H1 (cell line): ENCODE results near the gene OMP. TPM values are rescaled to one million over a fixed set of nuclear protein-coding genes. Genes with fewer than 3 reads are reported as not detected.

Experiments
- BCL11A ChIP-seq, 2 experiments: IDR thresholded peaks; one replicate each; pipeline ENCODE4 v1.6.1; 2011; ENCODE audit warnings: low read depth in 2 of 2, low read length in 2 of 2, mild to moderate bottlenecking in 2 of 2
- CHD1 ChIP-seq: IDR thresholded peaks from 2 replicates; pipeline ENCODE4 v1.6.1; 2012; ENCODE audit warnings: low read depth, low read length, improper control_type of control experiment
- CHD7 ChIP-seq: fragments of 300-600 bp; sonication (generic); IDR thresholded peaks from 2 replicates; pipeline ENCODE4 v1.7.1; 2012; ENCODE audit warnings: low read length, moderate library complexity, mild to moderate bottlenecking, inconsistent platforms; ENCODE audit not compliant: insufficient replicate concordance
- CREB1 ChIP-seq: IDR thresholded peaks from 2 replicates; pipeline ENCODE4 v1.6.1; 2012; ENCODE audit warnings: inconsistent platforms
- GTF2F1 ChIP-seq: IDR thresholded peaks from 2 replicates; pipeline ENCODE4 v1.6.1; 2012; ENCODE audit warnings: low read depth, low read length, improper control_type of control experiment, borderline replicate concordance
- KDM1A ChIP-seq: fragments of 200-600, 300-600 bp; sonication (generic); IDR thresholded peaks from 2 replicates; pipeline ENCODE4 v1.7.1; 2016; ENCODE audit warnings: mild to moderate bottlenecking, low read length, borderline replicate concordance
- KDM5A ChIP-seq: fragments of 200-600 bp; IDR thresholded peaks from 2 replicates; pipeline ENCODE4 v1.7.1; 2012; ENCODE audit warnings: mild to moderate bottlenecking, low read length, inconsistent platforms, mixed read lengths
- MAX ChIP-seq: IDR thresholded peaks from 2 replicates; pipeline ENCODE4 v1.6.1; 2012; ENCODE audit warnings: inconsistent platforms
- NANOG ChIP-seq: IDR thresholded peaks from 2 replicates; pipeline ENCODE4 v1.6.1; 2011; ENCODE audit warnings: low read length, low read depth, mild to moderate bottlenecking, inconsistent platforms; ENCODE audit not compliant: insufficient read depth, poor library complexity, severe bottlenecking
- POLR2A ChIP-seq, 2 experiments: IDR thresholded peaks; 1 replicate in 1 of 2; 2 replicates in 1 of 2; pipeline ENCODE4 v1.6.1; 2011; ENCODE audit warnings: low read depth in 2 of 2, low read length in 2 of 2, mild to moderate bottlenecking in 2 of 2; ENCODE audit errors: control extremely low read depth in 1 of 2
- SIN3A ChIP-seq, 2 experiments: IDR thresholded peaks in 1 of 2; conservative IDR thresholded peaks in 1 of 2; 2 replicates each; pipeline ENCODE4 v1.6.1; 2011 to 2012; ENCODE audit warnings: low read length in 2 of 2, improper control_type of control experiment in 1 of 2, low read depth in 1 of 2, mild to moderate bottlenecking in 1 of 2
- polyA plus RNA-seq, 7 experiments: library from polyadenylated mRNA; depleted of rRNA in 3 of 7; stranded (reverse) in 5 of 7; unstranded in 2 of 7; fragments of >200 nt in 5 of 7; fragments of 200-250 nt in 2 of 7; gene quantifications; 1 replicate in 5 of 7; 2 replicates in 1 of 7; 4 replicates in 1 of 7; pipeline versions ENCODE4 v1.2.1 to v1.2.3, GENCODE V29; 2011 to 2013; ENCODE audit warnings: missing spikeins in 2 of 7, mixed read lengths in 2 of 7
- total RNA-seq: library from RNA; stranded (reverse); fragmentation: NEBNext Ultra II Directional; extraction: Animal tissue kit (Norgen Biotek cat#: 25700); gene quantifications from 2 replicates; pipeline ENCODE4 v1.2.1, GENCODE V29; 2021

OMP gene
- total and polyA plus RNA-seq, 2 of the 8 experiments (the other 6 are each of a cell fraction or from before 2014, with no cell fraction given) = not detected

GRCh38 chr11:77147668-77148321 lies 45.2 kb downstream of the OMP start (continued):
- TF ChIP-seq CREB1 (peak; percentile 10; the same call in 1 of the 2 replicates), MAX (peak; percentile 44), KDM5A (no peak), CHD7 (no peak), SIN3A (conservative IDR thresholded peaks at IDR 0.05 in 1 of 2, IDR thresholded peaks at IDR 0.05 in 1 of 2; ENCODE audit: low read depth in 1 of 2, low read length in 2 of 2) (no peak), KDM1A (no peak), CHD1 (no peak), NANOG (no peak), BCL11A (IDR thresholded peaks at IDR 0.05; ENCODE audit: low read depth in 2 of 2, low read length in 2 of 2) (no peak), GTF2F1 (no peak), POLR2A (IDR thresholded peaks at IDR 0.05; ENCODE audit: control extremely low read depth in 1 of 2, low read depth in 2 of 2, low read length in 2 of 2) (no peak)
